ENCODE measurements around the gene NCR2. TPM values are rescaled to one million over a fixed set of nuclear protein-coding genes. Genes with fewer than 3 reads are reported as not detected.

The NCR2 gene
- total RNA-seq, 1 experiment from 2014 or later = not detected

DNA sequence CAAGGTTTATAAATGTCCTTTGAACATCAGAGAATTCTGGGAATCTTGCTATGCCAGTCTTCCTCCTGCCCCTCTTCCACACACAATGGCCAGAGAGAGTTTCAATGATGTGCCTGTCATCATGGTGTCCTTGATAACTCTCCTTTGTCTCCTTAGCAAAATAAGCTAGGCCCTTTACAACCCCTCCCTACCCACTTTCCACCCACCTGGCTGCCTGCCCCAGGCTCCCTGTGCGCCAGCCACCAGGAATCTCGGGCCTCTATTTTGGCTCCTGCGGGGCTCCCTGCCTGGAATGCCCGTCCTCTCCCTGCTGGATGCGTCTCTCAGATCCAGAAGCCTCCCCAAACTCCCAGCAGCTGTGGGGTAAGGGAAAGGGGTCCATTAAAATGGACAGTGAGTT, 60.9 kb downstream of the NCR2 start:
- ChIA-PET POLR2A (no interaction called here), CTCF (no interaction called here)
- in situ Hi-C loops (cut with HindIII; ENCODE audit: low pct_unique_long_range_greater_than_20kb, low sequenced_read_pairs) (no loop called here), intact Hi-C loops (cut with micrococcal nuclease; ENCODE audit: unreplicated experiment) (no loop called here)
- H3K27ac ChIP-seq (ENCODE audit: low read length) = no peak overlapping the region
- no peaks in the 10 kb centered on the region for H3K4me1 ChIP-seq (ENCODE audit: control insufficient read depth, insufficient read depth, low read length)
- H3K9me3 ChIP-seq (ENCODE audit: control insufficient read depth, insufficient read depth, low read depth, low read length) = peaks cover 8% of the 10 kb centered on the region; the same call in 1 of the 2 replicates
- H3K36me3 ChIP-seq (ENCODE audit: control insufficient read depth, insufficient read depth, low read length) = no peaks in the 10 kb centered on the region
- peaks cover 11% of the 10 kb centered on the region for H3K27me3 ChIP-seq (ENCODE audit: control insufficient read depth, insufficient read depth, low read length)
- H3K4me3 ChIP-seq (ENCODE audit: low read depth in 2 of 2, low read length in 2 of 2) = no peak overlapping the region
- no TSS peak for BruUV-seq (replicated peaks)
- TF ChIP-seq POLR2AphosphoS5 (IDR thresholded peaks at IDR 0.05; ENCODE audit: low read depth, low read length) = no peak
- no peak for TF ChIP-seq SIN3A (IDR thresholded peaks at IDR 0.05; ENCODE audit: borderline replicate concordance, insufficient read depth, low read depth, low read length)
- TF ChIP-seq, protein P1, sequence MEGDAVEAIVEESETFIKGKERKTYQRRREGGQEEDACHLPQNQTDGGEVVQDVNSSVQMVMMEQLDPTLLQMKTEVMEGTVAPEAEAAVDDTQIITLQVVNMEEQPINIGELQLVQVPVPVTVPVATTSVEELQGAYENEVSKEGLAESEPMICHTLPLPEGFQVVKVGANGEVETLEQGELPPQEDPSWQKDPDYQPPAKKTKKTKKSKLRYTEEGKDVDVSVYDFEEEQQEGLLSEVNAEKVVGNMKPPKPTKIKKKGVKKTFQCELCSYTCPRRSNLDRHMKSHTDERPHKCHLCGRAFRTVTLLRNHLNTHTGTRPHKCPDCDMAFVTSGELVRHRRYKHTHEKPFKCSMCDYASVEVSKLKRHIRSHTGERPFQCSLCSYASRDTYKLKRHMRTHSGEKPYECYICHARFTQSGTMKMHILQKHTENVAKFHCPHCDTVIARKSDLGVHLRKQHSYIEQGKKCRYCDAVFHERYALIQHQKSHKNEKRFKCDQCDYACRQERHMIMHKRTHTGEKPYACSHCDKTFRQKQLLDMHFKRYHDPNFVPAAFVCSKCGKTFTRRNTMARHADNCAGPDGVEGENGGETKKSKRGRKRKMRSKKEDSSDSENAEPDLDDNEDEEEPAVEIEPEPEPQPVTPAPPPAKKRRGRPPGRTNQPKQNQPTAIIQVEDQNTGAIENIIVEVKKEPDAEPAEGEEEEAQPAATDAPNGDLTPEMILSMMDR (IDR thresholded peaks at IDR 0.05) = no peak
- TF ChIP-seq, protein P2, sequence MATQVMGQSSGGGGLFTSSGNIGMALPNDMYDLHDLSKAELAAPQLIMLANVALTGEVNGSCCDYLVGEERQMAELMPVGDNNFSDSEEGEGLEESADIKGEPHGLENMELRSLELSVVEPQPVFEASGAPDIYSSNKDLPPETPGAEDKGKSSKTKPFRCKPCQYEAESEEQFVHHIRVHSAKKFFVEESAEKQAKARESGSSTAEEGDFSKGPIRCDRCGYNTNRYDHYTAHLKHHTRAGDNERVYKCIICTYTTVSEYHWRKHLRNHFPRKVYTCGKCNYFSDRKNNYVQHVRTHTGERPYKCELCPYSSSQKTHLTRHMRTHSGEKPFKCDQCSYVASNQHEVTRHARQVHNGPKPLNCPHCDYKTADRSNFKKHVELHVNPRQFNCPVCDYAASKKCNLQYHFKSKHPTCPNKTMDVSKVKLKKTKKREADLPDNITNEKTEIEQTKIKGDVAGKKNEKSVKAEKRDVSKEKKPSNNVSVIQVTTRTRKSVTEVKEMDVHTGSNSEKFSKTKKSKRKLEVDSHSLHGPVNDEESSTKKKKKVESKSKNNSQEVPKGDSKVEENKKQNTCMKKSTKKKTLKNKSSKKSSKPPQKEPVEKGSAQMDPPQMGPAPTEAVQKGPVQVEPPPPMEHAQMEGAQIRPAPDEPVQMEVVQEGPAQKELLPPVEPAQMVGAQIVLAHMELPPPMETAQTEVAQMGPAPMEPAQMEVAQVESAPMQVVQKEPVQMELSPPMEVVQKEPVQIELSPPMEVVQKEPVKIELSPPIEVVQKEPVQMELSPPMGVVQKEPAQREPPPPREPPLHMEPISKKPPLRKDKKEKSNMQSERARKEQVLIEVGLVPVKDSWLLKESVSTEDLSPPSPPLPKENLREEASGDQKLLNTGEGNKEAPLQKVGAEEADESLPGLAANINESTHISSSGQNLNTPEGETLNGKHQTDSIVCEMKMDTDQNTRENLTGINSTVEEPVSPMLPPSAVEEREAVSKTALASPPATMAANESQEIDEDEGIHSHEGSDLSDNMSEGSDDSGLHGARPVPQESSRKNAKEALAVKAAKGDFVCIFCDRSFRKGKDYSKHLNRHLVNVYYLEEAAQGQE (IDR thresholded peaks at IDR 0.05; ENCODE audit: insufficient read depth in 1 of 2, low read depth in 2 of 2, low read length in 1 of 2) = no peak
- TF ChIP-seq TCF7L2 (IDR thresholded peaks at IDR 0.05; ENCODE audit: low read depth, low read length) = no peak
- no peak for DNase-seq (ENCODE audit: low read depth, low spot score)
- no peak for ATAC-seq

DNA sequence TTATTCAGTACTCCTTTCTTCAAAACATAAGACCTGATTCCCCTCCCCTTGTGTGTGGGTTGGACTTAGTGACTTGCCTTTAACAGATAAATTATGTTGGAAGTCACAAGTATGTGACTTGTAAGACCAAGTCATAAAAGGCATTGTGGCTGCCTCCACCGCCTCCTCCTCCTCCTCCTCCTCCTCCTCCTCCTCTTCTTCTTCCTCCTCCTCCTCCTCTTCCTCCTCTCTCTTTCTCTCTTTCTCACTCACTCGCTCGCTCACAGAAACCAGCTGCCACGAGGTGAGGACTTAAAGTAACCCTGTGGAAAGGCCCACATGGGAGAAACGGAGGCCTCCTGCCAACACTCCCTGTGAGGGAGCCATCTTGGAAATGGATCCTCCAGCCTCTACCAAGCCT, 64.0 kb downstream of the NCR2 start:
- intact Hi-C loops (cut with micrococcal nuclease; ENCODE audit: unreplicated experiment) = no loop called here
- peaks cover 8% of the 10 kb centered on the region for H3K27me3 ChIP-seq (ENCODE audit: control insufficient read depth, insufficient read depth, low read length)
- H3K9me3 ChIP-seq (ENCODE audit: control insufficient read depth, insufficient read depth, low read depth, low read length) = peaks cover 4% of the 10 kb centered on the region; the same call in 1 of the 2 replicates
- no peak for ATAC-seq
- BruUV-seq (replicated peaks) = no TSS peak
- TF ChIP-seq POLR2AphosphoS5 (IDR thresholded peaks at IDR 0.05; ENCODE audit: low read depth, low read length) (no peak), SIN3A (IDR thresholded peaks at IDR 0.05; ENCODE audit: borderline replicate concordance, insufficient read depth, low read depth, low read length) (no peak), TCF7L2 (IDR thresholded peaks at IDR 0.05; ENCODE audit: low read depth, low read length) (no peak)
- TF ChIP-seq, protein P1 (IDR thresholded peaks at IDR 0.05) = no peak
- TF ChIP-seq, protein P2 (IDR thresholded peaks at IDR 0.05; ENCODE audit: insufficient read depth in 1 of 2, low read depth in 2 of 2, low read length in 1 of 2) = no peak
- H3K4me3 ChIP-seq (ENCODE audit: low read depth in 2 of 2, low read length in 2 of 2) = no peak overlapping the region
- DNase-seq (ENCODE audit: low read depth, low spot score) = no peak
- in situ Hi-C loops (cut with HindIII; ENCODE audit: low pct_unique_long_range_greater_than_20kb, low sequenced_read_pairs) = no loop called here
- ChIA-PET POLR2A (no interaction called here), CTCF (interaction anchor here (0.7 kb wide), 1 partner anchor 155 kb away, joined by 11 read pairs; no protein-coding TSS in a partner anchor)
- no peaks in the 10 kb centered on the region for H3K36me3 ChIP-seq (ENCODE audit: control insufficient read depth, insufficient read depth, low read length)
- H3K4me1 ChIP-seq (ENCODE audit: control insufficient read depth, insufficient read depth, low read length) = no peaks in the 10 kb centered on the region
- no peak overlapping the region for H3K27ac ChIP-seq (ENCODE audit: low read length)

All from Panc1 (cell line).